NCI-H146 treated with DMSO at 0.1 percent for 48 hours (cell line): ENCODE results near the gene RAB9A.
"Not testable (repeated sequence)": the region's sequence is repeated elsewhere in the genome, so short reads cannot be mapped to it uniquely, and the experiment has no call there.

Source experiments
- DNase-seq: peaks from one replicate; lab custom pipeline; 2025; ENCODE audit not compliant: unreplicated experiment; lab: John Stamatoyannopoulos, UW

The RAB9A gene, protein sequence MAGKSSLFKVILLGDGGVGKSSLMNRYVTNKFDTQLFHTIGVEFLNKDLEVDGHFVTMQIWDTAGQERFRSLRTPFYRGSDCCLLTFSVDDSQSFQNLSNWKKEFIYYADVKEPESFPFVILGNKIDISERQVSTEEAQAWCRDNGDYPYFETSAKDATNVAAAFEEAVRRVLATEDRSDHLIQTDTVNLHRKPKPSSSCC

DNA sequence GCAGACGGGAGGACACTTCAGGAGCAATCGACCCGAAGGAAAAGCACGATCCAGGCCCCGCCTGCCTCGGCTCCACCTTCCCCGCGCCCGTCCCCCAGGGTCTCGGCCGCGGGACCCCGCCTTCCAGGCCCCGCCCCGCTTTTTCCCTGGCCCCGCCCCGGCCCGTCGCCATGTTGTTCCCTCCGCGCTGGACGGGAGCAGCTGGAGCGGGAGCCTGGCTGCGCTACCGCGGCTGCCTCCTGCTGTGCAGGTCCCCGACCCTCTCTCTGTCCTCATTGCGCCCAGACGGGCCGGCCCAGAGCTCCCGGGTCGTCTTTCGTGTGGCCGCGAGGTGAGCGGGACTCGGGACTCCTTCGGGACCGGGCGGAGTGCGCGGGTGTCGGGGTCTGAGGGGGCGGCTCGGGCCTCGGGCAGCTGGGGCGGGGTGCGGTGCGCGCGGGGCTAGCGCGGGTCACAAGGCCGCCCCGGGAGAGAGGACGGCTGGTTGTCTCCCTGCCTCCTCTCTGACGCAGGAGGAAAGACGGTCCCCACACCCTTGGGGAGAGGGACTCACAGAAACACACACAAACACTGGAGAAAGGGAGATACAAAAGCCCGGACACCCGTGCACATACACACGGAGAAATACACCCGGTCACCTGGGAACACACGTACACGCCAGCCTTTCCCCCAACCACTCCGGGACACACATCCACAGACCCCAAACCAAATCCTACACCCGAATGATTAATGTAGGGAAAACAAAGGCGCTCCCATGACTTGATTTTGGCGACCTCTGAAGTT is at the start of gene RAB9A:
Gene RAB9A (plus strand): TSS at position 171 of the 783 bp plus-strand sequence. CDS start 19,619 bp downstream, outside the sequence.
- peak; percentile 49 for DNase-seq

DNA sequence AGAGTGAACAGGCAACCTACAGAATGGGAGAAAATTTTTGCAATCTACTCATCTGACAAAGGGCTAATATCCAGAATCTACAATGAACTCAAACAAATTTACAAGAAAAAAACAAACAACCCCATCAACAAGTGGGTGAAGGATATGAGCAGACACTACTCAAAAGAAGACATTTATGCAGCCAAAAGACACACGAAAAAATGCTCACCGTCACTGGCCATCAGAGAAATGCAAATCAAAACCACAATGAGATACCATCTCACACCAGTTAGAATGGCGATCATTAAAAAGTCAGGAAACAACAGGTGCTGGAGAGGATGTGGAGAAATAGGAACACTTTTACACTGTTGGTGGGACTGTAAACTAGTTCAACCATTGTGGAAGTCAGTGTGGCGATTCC is 47.2 kb upstream of the RAB9A start:
- DNase-seq: not testable (repeated sequence)

DNA sequence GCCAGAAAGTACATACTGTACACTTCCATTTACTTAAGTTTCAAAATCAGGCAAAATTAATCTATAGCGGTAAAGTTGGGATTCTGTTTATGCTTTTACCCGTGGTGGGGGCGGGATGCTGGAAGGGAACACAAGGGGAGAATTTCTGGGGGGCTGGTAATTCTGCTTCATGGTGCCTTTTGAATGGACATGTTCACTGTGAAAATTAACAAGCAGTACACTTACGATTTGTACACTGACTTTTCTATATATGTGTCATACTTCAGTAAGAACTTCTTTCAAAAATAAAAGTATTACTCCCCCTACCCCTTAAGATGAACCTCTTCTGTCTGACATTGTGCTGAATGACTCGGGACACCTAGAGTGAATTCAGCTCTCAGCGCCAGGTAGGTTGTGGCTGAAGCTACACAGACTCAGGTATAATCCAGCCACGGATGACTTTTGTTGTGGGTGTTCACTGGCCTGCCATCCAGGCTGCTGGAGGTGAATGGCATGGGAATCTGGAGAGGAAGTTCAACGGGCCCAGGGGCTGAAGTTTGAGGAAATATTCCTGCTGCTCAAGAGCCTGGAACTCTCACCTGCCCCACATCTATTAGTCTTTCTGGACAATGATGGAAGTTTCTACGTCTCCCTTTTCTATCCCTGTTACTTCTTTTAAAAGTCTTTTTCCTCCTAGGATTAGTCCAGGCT is 43.3 kb upstream of the RAB9A start:
- no peak for DNase-seq

DNA sequence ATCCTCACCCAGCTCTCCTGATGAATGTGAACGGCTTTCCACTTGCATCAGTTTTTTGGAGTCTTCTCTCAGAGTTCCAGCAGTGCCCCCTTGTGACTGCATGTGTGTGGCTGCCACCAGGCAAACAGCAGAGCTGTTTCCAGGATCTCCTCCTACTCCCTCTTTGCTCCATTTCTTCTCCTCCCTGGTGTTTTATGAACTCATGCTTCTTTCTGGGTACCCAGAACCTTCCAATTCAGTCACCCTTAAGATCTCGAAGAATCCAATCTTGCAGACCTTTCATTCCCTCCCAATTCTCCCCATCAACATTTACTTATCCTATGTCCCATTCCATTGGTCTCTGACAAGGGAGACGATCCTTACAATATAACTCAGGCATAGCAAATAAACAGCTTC is 42.8 kb upstream of the RAB9A start:
- DNase-seq: peak; percentile 55

DNA sequence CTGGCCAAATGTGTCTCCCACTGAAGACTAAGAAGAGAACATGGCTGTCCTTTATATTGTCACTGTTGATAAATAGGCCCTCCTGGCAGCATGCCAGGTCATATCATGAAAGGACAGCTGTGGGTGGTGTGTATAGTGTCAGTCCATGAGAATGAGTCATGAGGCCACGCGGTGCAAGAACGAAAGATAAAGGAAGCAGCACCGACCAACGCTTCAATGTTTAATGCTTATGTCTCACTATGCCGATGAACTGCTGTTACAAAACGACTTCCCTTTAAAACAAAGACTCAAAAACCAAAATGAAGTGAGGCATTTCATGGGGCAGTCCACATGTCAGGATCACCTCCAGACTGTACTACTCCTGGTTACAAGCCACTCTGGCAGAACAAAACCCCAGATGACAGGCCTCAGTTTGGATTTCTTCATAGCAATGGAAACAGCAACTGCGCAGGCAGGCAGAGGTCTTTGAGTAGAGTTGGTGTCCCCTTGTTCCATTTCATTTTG is 41.2 kb upstream of the RAB9A start:
- DNase-seq: peak; percentile 77

DNA sequence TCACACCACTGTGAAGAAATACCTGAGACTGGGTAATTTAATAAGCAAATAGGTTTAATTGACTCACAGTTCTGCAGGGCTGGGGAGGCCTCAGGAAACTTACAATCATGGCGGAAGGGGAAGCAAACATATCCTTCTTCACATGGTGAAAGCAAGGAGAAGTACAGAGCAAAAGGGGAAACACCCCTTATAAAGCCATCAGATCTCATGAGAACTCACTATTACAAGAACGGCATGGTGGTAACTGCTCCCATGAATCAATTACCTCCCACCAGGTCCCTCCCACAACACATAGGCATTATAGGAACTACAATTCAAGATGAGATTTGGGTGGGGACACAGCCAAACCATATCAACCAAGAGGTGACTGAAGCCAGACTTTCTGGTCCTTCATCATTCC is 40.6 kb upstream of the RAB9A start:
- not testable (repeated sequence) for DNase-seq

DNA sequence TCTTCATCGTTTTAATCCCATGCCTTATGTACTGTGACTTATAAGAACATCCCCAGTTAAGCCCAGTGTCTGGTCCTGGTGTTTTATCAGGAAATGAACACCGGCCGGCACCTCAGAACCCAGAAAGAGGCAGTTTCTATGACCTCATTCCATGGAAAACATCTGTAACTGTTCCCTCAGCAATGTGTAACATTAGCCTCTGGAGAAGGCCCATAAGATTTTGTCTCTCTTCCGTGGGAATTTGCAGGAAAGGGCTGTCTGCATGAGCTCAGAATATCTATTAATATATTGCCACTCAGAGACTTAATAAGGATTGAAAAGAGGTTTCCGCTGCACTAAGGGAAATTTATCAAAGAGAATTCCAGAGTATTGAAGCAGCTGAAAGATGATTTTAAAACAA is 39.1 kb upstream of the RAB9A start:
- DNase-seq: no peak

DNA sequence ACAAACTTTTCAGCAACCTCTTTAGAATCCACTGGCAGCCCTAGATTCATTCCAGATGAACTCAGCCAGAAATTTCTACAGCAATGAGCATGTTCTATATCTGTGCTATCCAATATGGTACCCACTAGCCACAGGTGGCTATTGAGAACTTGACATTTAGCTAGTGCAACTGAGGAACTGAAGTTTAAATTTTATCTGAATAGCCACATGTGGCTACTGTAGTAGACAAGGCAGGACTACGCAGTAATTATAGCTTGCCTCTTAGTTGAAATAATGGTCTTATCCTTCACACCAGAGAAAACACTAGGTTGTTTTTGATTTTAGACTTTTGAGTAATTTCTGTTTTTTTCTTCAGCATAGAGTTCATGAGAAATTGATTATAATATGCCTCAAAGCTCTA is 38.6 kb upstream of the RAB9A start:
- no peak for DNase-seq

DNA sequence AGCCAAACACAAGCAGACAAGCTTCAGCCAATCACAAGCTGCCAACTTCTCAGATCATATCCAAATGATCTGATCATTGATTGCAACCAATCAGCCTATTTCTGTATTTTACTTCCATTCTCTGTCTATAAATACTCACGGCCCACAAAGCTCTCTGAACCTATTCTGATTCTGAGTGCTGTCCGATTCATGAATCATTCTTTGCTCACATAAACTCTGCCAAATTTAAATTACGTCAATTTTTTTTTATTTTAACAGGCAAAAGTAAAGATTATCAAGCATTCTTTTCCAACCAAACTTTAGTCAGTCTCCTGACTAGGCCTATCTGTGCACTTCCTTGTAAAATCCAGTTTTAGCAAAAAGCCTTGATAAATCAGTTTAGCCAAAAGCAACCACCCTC is 37.8 kb upstream of the RAB9A start:
- DNase-seq: no peak

DNA sequence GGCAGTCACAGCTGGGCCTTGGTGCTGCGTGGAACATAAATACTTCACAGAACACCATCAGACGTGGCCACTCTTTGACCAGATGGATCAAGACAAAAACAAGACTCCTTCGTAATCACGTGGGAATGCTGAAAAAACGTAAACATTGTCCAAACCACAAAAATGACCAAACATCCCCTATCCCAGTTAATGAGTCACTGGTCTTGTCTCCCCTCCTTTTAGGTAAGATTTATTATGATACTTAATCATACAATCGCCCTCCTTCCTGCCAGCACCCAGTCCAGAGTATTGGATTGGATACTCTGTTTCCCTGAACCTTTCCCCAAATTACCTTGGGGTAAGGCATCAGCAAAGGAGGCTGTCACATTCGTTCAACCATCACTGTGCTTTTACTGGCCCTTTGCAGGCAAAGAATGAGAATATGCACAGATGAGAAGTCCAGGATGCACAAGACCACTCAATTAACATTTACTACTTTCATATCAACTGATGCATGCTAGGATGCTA is 36.6 kb upstream of the RAB9A start:
- DNase-seq: no peak

DNA sequence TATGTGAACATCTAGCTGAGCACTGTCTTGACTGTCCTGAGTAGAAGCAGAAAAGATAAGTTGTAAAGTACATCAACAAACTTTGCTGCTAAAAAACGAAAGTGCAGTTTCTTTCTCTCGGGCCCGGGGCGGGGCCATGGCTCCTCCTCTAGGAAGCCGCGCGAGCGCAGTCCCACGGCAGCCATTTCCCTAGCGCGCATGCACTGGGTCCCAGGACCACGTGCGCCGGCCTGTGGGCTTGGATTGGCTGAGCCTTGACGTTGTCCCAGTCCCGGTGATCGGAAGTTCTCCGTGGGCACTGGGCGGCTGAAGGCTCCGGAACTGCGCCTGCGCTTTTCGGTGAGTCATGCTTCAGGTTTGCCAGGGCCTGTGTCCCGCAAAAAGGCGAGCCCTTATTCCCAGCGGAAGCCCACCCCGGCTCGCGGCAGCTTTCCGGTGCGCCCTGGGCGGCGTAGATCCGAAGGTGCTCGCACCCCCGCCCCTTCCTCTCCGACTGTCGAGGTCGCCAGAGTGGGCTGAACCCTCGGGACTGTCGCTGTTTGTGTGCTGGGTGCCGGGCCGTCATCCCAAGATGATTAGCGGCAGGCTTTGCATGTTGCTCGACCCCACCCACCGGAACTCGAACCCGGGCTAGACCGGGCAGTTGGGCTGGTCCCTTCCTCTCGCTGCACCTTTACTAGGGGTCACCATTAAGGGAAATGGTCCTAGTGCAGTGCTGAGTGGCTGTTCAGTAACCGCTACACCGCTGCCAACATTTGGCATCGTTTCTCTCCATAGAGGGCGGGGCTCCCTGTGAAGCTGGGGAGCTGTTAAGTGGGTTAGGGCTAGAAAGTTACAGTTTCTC is 35.9 kb upstream of the RAB9A start, which contains the start of gene TCEANC:
Gene TCEANC (plus strand): TSS at position 292 of the 844 bp plus-strand sequence. CDS start 9,368 bp downstream, outside the sequence.
- DNase-seq: peak; percentile 80

DNA sequence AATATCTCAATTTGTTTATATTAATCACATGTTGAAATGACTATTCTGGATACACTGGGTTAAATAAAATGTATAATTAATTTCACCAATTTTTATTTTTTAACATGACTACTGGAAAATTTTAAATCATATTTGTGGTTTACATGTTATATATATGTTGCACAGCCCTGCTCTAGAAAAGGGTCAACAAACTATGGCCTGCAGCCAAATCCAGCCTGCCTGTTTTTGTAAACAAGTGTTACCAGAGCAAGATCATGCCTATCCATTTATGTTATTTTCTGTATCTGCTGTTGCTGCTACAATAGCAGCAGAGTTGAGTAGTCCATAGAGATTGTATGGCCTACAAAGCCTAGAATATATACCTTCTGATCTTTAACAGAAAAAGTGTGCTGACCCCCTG is 34.8 kb upstream of the RAB9A start:
- DNase-seq: no peak

DNA sequence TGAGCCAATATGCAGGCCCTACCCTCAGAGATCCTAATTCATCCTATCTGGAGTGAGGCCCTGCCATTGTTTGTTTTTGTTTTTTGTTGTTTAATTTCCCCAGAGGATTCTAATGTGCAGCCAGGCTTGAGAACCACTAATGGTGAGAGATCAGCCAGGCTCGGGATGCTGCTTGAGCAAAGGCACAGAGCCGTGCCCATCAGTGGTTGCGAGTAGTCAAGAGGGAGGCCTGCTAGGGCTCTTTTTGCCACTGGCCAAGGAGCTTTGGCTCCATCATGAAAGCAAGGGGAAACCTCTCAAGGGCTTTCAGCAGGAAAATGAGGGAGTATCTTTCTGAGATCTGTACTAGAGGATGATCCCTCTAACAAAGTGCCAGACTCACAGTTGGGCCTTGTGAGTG is 33.3 kb upstream of the RAB9A start:
- DNase-seq: no peak

DNA sequence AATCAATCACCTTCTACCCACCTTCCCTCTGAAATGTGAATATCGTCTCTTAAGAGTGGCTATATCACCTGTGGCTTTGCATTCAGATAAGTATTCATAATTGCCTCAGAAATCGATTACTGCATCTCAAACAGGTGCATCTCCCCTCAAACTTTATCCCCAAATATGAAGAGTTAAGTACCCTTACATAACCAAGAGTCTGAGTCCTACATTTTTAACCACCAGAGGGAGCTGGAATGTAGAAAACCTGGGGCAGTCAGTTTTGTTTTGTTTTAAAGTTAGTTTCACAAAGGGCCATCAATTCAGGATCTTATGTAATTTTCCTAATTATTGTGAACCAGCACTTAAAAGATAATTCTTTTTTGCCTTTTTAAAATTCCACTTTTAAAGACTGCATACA is 30.3 kb upstream of the RAB9A start:
- DNase-seq: peak; percentile 15

DNA sequence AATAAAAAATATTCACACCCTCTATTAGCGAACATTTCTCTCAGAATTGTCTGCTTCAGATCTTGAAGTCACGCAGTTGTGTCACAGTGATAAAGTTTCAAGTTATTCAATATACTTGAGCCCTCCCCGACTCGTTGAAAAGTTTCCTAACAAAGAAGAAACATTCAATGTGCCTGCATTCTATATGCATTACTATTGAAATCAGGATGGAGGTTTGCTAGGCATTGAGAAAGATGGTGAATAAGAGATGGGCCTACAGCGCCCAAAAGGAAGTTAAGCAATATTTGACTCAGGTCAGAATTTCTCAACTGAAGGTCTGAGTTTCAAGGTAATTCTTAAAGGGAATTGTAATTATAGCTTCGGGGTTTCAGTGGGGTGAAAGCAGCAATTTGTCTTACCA is 29.9 kb upstream of the RAB9A start:
- no peak for DNase-seq

DNA sequence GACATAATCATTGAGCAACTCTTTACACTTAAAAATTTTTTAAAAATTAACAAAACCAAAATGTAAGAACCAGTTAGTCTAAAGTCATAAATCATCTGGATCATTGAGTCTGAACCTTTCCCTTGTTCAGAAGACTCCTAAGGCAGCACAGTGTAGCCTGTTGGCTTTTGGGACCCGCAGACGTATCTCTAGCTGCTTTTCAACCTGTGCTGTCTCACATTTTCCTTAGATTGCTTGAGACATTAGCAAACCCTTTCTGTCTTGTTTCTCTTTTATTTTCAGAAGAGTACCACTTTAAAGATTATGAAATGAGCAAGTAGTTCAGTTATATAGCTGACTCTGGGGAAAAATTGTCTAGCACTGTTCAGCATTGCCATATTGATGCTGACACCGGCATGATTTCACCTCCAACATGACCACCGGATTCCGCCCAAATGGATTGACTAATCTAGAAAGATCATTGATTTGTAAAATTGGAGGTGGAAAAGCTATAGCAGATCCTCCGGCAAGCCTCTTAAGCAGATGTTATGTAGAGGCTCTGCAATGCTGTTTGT is 27.1 kb upstream of the RAB9A start:
- no peak for DNase-seq

DNA sequence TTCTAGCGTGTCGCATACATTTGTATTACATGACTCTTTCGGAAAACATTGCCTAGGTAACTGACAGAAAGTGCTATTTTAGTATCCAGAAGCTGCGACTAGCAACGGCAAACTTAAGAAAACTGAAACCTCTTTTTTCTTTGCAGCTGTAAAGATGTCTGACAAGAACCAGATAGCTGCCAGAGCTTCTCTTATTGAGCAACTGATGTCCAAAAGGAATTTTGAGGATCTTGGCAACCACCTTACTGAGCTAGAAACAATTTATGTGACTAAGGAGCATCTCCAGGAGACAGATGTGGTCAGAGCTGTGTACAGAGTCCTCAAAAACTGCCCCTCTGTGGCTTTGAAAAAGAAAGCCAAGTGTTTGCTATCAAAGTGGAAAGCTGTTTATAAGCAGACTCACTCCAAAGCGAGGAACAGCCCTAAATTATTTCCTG is 26.6 kb upstream of the RAB9A start:
- DNase-seq: no peak

DNA sequence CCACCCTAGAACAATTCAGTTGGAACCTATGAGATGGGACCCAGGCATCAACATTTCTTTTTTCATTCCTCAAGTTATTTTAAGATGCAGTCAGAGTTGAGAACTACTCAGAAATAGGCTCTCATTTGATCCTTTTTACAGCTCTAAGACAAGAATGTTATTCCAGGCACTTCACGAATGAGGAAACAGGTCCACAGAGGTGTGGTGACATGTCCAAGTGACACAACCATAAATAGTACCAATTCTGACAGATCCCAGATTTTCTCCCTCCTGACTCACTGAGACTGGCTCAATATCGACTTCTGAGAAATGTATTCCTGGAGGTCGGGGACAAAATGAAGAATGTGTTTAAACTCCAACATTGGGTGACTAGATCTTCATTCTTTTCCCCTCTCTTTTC is 24.9 kb upstream of the RAB9A start:
- DNase-seq: no peak

DNA sequence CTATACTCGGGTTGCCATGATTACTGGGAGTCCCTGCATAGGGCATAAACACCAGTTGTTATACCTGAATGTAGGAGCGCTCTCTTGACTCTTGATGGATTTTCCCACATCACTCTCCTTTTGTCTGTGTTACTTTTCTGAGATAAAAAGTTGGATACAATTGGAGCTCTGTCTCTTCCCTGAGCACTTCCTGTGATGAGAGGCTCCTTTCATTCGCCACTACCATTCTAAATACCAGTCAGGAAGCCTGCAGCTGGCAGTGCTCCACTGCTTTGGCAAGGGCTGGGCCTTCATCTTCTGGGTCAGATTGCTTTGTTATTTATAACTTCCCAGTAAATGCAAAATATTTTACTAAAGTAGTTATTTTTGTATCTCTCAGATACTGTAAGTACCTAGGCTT is 22.1 kb upstream of the RAB9A start:
- DNase-seq: no peak

DNA sequence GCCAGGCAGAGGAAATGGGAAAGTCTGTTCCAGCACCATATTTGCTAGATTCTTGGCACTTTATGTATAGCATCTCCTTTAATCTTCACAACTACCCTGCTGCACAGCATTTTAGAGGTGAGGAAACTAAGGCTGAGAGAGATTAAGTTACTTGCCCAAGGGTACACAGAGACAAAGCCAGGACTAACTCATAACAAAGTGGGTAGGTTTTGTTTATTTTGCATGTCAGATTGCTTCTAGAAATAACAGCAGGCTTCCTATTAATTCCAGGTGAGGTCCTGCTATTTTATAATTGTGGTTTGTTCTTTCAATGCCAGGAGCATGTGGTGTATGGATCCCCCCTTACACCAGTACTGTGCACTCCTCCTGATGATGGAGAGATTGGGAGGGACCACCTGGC is 21.0 kb upstream of the RAB9A start:
- DNase-seq: peak; percentile 6
